Activated CD8-positive, alpha-beta memory T cell treated with anti-CD3 and anti-CD28 coated beads, Interleukin-2, amount 50 U/mL, for 24 hours (primary cell): ENCODE results near the gene ZNF468.
"Not testable (repeated sequence)": the region's sequence is repeated elsewhere in the genome, so short reads cannot be mapped to it uniquely, and the experiment has no call there.

Experiments
- DNase-seq: peaks from one replicate; pipeline ENCODE4 v3.0.0-alpha.2; 2020; ENCODE audit errors: extremely low read depth

The ZNF468 gene

GRCh38 chr19:52857378-52858191 lies at the start of gene ZNF468:
ZNF468 (minus strand) TSS chr19:52857619; CDS start chr19:52854272, 3,347 bp downstream.
- DNase-seq: peak; percentile 23

DNA sequence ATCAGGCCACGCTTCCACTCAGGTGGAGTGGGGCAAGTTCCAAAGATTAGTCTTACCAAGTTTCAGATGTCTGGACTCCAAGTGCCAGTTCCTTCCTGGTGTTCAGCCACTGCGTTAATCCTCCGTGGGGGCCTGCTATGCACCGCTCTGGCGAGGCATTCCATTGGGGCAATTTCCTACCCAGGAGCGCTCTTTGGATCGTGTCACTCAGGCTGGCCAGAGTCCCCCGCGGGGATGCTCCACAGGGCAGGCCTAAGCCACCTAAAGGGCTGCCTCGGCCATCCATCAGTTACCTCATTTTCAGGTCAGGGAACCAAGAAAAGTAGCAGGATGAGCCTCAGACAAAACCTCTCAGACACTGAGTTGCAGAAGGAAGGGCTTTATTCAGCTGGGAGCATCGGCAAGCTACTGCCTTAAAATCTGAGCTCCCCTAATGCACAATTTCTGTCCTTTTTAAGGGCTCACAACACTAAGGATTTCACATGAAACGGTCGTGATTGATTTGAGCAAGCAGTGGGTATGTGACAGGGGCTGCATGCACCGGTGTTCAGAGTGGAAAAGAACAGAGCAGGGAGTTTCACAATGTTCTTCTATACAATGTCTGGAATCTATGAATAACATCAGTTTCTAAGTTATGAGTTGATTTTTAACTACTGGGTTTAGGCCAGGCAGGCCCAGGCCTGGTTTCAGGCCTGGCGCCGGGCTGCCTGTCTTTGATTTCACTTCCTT lies 46.8 kb upstream of the ZNF468 start:
- not testable (repeated sequence) for DNase-seq

DNA sequence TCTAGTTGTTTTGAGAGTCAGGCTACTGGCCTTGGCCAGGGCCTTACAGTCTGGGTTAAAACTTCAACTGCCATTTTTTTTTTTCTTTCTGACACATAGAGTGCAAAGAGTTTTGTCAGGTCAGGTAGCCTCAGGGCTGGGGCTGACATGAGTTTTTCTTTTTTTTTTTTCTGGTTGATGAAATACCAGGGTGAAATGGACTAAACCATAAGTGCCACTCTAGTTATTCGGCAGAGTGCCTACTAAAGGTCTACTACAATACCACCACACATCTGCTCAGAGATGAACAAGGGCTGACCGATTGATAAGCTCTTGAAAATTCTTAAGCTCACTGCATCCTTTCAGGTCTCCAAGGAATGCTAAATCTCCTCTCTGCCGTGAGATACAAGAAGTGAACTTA lies 44.4 kb upstream of the ZNF468 start:
- DNase-seq: no peak

- not testable (repeated sequence) for DNase-seq
These were observed 41.2 kb upstream of the ZNF468 start for GRCh38 chr19:52898596-52898995.

- DNase-seq: no peak
These were observed 40.7 kb upstream of the ZNF468 start for GRCh38 chr19:52898101-52898500.

GRCh38 chr19:52897138-52897935 lies 39.9 kb upstream of the ZNF468 start, which contains the start of gene ZNF320:
ZNF320 (minus strand) TSS chr19:52897635; CDS start chr19:52890255, 7,380 bp downstream.
- peak; percentile 75 for DNase-seq

DNA sequence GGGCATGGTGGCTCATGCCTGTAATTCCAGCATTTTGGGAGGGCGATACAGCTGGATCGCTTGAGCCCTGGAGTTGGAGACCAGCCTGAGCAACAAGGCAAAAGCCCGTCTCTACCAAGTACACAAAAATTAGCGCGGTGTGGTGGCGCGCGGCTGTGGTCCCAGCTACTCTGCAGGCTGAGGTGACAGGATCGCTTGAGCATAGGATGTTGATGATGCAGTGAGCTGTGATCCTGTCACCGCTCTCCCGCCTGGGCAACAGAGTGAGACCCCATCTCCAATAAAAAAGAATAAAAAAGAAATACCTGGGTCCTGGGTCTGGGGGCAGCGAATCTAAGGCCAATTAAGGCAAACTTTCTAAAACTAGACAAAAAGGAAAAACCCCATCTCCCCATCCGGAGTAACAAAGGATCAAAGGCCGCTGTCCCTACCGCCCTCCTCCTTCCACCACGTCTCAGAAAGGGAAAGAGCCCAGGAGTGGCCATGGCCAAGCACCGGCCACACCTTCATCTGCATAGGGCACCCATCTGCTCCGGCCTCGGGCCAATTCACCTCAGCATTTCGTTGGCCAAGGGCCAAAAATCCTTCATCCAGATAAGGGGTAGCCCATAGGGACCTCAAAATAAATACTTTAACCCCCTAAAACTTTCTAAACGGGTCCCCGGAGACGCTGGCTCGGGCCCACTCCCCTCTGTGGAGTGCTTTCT lies 39.2 kb upstream of the ZNF468 start:
- no peak for DNase-seq

GRCh38 chr19:52891336-52891735 lies 33.9 kb upstream of the ZNF468 start:
- no peak for DNase-seq

GRCh38 chr19:52889931-52890330 lies 32.5 kb upstream of the ZNF468 start:
- DNase-seq: no peak

GRCh38 chr19:52889076-52889475 lies 31.7 kb upstream of the ZNF468 start:
- DNase-seq: no peak

- no peak for DNase-seq
These were observed 23.5 kb upstream of the ZNF468 start for GRCh38 chr19:52880895-52881389.

DNA sequence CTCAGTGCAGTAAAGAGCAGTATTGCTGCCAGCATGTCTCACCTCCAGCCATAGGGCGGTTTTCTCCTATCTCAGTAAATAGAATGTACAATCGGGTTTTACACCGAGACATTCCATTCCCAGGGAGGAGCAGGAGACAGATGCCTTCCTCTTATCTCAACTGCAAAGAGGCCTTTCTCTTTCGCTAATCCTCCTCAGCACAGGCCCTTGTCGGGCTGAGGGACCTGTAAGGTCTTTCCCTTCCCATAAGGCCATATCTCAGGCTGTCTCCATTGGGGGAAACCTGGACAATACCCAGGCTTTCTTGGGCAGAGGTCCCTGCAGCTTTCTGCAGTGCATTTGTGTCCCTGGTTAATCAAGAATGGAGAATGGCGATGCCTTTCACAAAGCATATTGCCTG lies 15.6 kb upstream of the ZNF468 start:
- not testable (repeated sequence) for DNase-seq

- DNase-seq: no peak
These were observed 14.0 kb upstream of the ZNF468 start for GRCh38 chr19:52871466-52871865.

DNA sequence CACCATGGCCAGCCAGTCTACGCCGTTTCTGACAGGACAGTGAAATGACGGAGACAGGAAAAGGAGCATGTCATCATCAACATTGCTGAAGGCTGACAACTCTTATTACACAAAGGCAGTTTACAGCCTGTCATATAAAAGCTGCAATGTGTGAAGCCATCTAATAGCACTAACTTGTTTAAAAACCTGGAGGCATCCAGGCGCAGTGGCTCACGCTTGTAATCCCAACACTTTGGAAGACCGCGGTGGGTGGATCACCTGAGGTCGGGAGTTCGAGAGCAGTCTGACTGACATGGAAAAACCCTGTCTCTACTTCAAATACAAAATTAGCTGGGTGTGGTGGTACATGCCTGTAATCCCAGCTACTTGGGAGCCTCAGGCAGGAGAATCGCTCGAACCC lies 10.6 kb upstream of the ZNF468 start:
- DNase-seq: not testable (repeated sequence)

- DNase-seq: not testable (repeated sequence)
These were observed 660 bp downstream of the ZNF468 start for GRCh38 chr19:52856540-52857377.

DNA sequence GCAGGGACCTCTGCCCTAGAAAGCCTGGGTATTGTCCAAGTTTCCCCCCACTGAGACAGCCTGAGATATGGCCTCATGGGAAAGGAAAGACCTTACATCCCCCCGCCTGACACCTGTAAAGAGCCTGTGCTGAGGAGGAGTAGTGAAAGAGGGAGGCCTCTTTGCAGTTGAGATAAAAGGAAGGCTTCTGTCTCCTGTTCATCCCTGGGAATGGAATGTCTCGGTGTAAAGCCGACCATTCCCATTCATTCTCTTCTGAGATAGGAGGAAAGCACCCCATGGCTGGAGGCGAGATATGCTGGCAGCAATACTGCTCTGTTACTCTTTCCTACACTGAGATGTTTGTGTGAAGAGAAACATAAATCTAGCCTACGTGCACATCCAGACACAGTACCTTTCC lies 10.1 kb downstream of the ZNF468 start:
- DNase-seq: not testable (repeated sequence)

DNA sequence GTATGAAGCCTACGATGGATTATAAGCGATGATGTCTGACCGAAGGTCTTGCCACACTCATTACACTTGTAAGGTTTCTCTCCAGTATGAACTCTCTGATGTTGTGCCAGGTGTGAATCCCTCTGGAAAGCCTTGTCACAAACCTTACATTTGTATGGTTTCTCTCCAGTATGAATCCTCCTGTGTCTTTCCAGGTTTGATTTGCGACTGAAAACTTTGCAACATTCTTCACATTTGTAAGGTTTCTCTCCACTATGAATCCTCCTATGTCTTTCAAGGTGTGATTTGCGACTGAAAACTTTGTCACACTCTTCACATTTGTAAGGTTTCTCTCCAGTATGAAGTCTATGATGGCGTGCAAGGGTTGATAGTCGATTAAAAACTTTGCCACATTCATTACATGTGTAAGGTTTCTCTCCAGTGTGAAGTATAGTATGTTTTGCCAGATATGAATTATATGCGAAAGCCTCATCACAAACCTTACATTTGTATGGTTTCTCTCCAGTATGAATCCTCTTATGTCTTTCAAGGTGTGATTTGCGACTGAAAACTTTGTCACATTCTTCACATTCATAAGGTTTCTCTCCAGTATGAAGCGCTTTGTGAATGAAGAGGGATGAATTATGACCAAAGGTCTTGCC lies 16.5 kb downstream of the ZNF468 start:
- DNase-seq: not testable (repeated sequence)

DNA sequence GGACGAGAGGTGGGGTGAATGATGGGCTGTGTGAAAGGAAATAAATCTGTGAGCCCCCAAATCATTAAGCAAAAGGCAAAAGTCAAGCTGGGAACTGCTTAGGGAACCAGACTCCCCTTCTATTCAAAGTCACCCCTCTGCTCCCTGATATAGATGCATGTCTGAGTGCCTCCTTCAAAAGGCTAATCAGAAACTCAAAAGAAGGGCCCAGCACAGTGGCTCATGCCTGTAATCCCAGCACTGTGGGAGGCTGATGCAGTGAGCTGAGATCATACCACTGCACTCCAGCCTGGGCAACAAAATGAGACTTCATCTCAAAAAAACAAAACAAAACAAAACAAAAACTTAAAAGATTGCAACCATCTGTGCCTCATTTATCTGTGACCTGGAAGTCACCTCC lies 23.1 kb downstream of the ZNF468 start:
- DNase-seq: not testable (repeated sequence)

GRCh38 chr19:52833541-52833940 lies 23.9 kb downstream of the ZNF468 start:
- not testable (repeated sequence) for DNase-seq

- DNase-seq: not testable (repeated sequence)
These were observed 27.6 kb downstream of the ZNF468 start for GRCh38 chr19:52829866-52830265.
